GM12874 (cell line): ENCODE results near the gene NR2E1.

ENCODE experiments used
- TF ChIP-seq, protein P1 (sequence below): IDR thresholded peaks from 2 replicates; pipeline ENCODE4 v1.5.1; 2011; ENCODE audit warnings: low read depth, mild to moderate bottlenecking, control low read depth, low read length, moderate library complexity; ENCODE audit not compliant: insufficient read depth

Gene NR2E1

DNA sequence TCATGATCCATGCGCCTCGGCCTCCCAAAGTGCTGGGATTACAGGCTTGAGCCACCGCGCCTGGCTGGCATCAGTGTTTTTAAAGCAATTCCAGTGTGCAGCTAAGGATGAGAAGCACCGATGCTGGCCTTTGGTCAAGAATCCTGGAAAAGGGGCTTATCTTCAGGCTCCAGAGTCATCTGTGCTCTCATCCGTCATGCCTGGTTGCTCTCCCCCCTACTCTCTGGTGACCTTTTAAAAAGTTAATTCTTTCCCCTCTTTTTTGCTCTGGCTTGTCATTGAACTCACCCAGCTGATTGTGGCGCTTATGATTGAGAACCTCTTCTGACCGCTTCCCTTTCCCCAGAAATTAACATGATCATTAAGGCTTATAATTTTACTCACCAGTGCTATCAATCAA, 28.7 kb downstream of the NR2E1 start:
- TF ChIP-seq, protein P1, sequence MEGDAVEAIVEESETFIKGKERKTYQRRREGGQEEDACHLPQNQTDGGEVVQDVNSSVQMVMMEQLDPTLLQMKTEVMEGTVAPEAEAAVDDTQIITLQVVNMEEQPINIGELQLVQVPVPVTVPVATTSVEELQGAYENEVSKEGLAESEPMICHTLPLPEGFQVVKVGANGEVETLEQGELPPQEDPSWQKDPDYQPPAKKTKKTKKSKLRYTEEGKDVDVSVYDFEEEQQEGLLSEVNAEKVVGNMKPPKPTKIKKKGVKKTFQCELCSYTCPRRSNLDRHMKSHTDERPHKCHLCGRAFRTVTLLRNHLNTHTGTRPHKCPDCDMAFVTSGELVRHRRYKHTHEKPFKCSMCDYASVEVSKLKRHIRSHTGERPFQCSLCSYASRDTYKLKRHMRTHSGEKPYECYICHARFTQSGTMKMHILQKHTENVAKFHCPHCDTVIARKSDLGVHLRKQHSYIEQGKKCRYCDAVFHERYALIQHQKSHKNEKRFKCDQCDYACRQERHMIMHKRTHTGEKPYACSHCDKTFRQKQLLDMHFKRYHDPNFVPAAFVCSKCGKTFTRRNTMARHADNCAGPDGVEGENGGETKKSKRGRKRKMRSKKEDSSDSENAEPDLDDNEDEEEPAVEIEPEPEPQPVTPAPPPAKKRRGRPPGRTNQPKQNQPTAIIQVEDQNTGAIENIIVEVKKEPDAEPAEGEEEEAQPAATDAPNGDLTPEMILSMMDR = no peak

DNA sequence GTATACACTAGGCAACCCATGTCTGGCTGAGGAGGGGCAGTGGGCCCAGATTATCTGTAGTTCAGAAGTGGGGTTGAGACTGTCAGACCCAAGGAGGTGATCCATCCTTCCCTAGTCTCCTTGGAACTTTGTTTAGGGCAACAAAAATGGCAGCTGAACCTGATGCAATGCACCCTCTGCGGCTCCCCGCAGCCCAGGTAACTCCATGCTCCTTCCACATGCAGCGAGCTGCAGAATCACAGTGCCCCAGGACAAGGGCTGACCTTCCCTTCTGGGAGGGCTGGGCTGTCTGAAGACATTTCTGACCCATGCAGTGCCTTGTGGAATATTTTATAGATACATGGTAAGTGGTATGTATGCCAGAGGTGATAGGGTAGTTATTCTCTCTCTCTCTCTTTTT, 29.4 kb downstream of the NR2E1 start:
- TF ChIP-seq, protein P1 = no peak

DNA sequence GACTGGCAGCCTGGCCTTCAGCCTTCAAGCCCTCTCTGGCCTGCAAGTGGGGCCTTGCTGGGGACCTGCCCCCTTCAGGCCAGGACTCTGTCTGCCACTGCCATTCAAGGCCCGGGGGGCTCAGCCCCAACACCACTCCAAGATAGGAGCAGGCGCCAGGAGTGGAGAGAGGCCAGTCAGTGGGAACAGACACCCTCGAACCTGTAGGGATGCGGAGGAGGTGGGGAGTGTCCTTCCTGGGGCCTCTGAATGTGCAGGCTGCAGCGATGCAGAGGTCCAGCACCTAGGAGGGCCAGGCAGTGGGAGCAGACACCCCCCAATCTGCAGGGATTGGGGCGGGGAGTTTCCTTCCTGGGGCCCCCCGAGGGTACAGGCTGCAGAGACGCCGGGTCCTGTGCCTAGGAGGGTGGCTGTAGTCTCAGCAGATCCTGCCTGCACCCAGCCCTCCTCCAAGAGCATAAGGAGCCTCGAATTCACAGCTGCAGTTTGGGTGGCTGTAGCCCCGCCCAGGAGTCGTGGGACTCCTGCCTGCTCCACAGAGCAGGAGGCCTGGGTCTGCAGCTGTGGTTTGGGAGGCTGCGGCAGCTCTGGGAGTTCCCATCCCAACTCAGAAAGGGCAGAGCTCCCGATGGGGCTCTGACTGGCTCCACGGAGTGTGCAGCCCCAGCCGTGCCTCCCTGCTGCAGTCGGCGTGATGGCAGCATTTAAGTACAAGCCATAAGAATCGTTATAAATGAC, 33.1 kb downstream of the NR2E1 start:
- TF ChIP-seq, protein P1 = no peak

DNA sequence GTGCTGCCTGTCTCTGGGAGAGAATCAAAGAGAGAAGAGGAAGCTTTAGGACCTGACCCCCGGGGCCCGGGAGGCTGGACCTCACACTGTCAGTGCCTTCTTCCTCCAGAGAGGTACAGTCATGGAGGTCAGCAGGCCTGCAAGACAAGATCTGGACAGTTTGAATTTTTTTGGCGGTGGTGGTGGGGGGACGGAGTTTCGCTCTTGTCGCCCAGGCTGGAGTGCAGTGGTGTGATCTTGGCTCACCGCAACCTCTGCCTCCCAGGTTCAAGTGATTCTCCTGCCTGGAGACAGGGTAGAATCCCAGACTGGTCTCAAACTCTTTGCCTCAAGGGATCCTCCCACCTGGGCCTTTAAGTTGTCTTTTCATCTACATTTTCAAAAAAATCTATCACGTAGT, 34.4 kb downstream of the NR2E1 start:
- TF ChIP-seq, protein P1 = no peak

DNA sequence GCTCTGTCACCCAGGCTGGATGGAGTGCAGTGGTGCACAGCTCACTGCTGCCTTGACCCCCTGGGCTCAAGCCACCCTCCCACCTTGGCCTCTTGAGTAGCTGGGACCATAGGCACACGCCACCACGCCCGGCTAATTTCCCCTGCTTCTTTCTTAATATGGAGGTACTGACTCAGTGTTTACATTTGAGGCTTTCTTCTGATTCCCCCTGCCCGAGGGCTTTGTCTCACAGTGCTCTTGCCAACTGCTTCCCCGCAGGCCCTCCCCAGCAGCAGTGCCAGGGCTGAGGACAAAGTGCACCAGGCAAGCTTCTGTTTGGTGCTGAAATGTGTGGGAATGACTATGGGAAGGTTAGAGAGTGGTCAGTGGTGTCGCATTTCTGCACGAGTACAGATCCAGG, 34.8 kb downstream of the NR2E1 start:
- TF ChIP-seq, protein P1 = no peak

DNA sequence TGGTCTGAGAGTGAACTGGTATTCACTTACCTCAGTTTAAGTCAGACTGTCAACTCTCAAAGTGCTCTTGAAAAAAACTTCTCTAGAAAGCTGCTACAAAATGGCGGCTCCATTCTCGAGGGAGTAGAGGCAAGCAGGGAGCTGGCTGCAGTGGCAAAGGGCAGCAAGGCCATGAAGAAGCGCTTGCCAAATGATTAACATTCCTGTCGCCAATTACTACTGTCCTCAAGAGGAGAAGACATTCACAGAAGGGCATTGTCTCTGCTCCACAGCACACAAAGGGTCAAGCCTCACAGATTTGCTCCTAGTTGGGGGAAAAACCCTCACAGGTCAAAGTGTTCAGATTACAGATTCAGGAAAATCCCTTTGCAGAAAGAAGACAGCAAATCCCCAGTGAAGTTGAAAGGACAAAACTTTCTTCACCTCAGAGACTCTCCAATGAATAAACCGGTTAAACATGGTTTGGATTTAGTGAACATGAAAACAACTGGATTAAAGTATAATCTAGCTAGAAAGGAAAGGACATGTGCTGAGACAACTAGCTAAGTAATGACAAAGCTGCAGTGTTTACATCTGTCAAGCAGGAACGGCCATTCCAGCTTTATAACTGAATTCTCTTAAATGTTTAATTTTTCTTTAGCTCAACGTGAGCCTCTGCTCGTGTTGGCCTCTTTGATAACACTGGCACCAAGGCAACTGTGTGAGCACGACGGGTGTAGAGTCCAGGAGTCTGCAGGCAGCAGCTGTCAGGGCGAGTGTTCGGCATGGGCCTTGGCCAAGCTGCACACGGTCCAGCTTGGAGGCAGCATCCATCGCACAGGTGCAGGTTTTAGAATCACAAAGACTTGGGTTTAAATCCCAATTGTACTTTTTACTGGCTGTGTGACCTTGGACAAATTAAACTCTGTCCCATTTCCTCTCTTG, 37.6 kb downstream of the NR2E1 start:
- TF ChIP-seq, protein P1 = no peak

DNA sequence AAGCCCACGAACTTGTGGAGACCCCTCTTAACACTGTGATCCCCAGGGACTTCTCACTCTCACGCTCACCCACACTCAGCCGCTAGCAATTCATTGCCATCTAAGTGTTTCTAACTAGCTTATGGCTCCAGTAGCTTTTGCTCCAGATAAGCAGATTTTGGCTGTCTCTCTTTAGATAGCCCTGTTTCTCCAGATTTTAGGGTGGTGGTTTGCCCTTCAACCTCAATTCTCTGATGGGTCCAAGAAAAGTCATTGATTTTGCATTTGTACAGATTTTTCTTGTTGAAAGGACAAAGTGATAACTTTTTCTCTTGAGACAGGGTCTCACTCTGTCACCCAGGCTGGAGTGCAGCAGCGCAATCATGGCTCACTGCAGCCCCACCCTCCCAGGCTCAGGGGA, 41.2 kb downstream of the NR2E1 start:
- TF ChIP-seq, protein P1 = no peak
